Lung (tissue), 12 donors: Measurements from ENCODE around the gene OR4N5. TPM values are rescaled to one million over a fixed set of nuclear protein-coding genes. Genes with fewer than 3 reads are reported as not detected.

ENCODE experiments used
- ATAC-seq: fragments of 200-7000 bp; cut with Tn5 transposase; one replicate; pipeline ENCODE4 v1.9.1; 2020; ENCODE audit warnings: moderate number of reproducible peaks; ENCODE audit not compliant: insufficient read depth, low FRiP score
- DNase-seq, 3 donors: peaks; one replicate each; pipeline ENCODE4 v3.0.0-alpha.2; 2013 to 2017
- H3K27ac ChIP-seq, 2 donors: one replicate each; pipeline ENCODE4 v1.5.1; 2013; ENCODE audit warnings: mild to moderate bottlenecking in 2 of 2, moderate library complexity in 2 of 2, control low read depth in 1 of 2, inconsistent platforms in 1 of 2, low read depth in 1 of 2, low read length in 1 of 2
- H3K27me3 ChIP-seq, 3 donors: one replicate each; pipeline ENCODE4 v1.5.1; 2013; ENCODE audit warnings: low read length in 2 of 3; ENCODE audit not compliant: control insufficient read depth in 3 of 3, insufficient read depth in 3 of 3
- H3K36me3 ChIP-seq, 4 donors: one replicate each; pipeline ENCODE4 v1.5.1; 2013; ENCODE audit warnings: low read length in 4 of 4, mild to moderate bottlenecking in 1 of 4, moderate library complexity in 1 of 4; ENCODE audit not compliant: control insufficient read depth in 4 of 4, insufficient read depth in 4 of 4
- H3K4me1 ChIP-seq, 5 donors: one replicate each; pipeline ENCODE4 v1.5.1; 2013; ENCODE audit warnings: low read length in 5 of 5, mild to moderate bottlenecking in 2 of 5, moderate library complexity in 1 of 5; ENCODE audit not compliant: control insufficient read depth in 5 of 5, insufficient read depth in 5 of 5
- H3K4me3 ChIP-seq: one replicate; pipeline ENCODE4 v1.5.1; 2013; ENCODE audit warnings: mild to moderate bottlenecking, control low read depth, moderate library complexity
- H3K9ac ChIP-seq, 2 donors: one replicate each; pipeline ENCODE4 v1.5.1; 2013; ENCODE audit warnings: low read length in 2 of 2, control low read depth in 1 of 2; ENCODE audit not compliant: insufficient read depth in 1 of 2
- H3K9me3 ChIP-seq, 4 donors: one replicate each; pipeline ENCODE4 v1.5.1; 2013; ENCODE audit warnings: low read length in 3 of 4, mild to moderate bottlenecking in 1 of 4, moderate library complexity in 1 of 4; ENCODE audit not compliant: control insufficient read depth in 4 of 4, insufficient read depth in 3 of 4
- CTCF ChIP-seq: IDR thresholded peaks from 2 replicates; pipeline ENCODE4 v1.5.1; 2012; ENCODE audit warnings: mild to moderate bottlenecking; ENCODE audit errors: control extremely low read depth, extremely low read depth
- WGBS, 2 donors: extraction: QIAGEN DNeasy Blood & Tissue Kit; methylation state at CpG; one replicate each; pipeline ENCODE4 v1.1.7; 2013; 5-methylcytosine and 5-hydroxymethylcytosine counted together
- polyA plus RNA-seq, 2 donors: library from polyadenylated mRNA; stranded (reverse); fragments of 200-250 nt; gene quantifications; one replicate each; pipeline ENCODE4 v1.2.1, GENCODE V29; 2013
- total RNA-seq, 2 donors: library from RNA; depleted of rRNA in 1 of 2; stranded (reverse); fragments of >200 nt in 1 of 2; gene quantifications; one replicate each; pipeline ENCODE4 v1.2.1, GENCODE V29; 2014 to 2021
- donor health status: control.
- donor health status: control.
- donor health status: Bipolar disorder and iron deficiency.
- donor health status: healthy.
- donor health status: DM: yes; HTN: yes; CAD: no.

Gene OR4N5
- total and polyA plus RNA-seq, 4 donors: not detected

GRCh38 chr14:20176330-20176729 is 37.7 kb downstream of the OR4N5 start:
- no peaks in the 10 kb centered on the region for H3K27me3 ChIP-seq
- no peak overlapping the region for H3K27ac ChIP-seq
- no peaks in the 10 kb centered on the region for H3K4me1 ChIP-seq
- DNase-seq: no peak
- 64 to 73% methylated on average over 6 of the region's 6 CpGs for WGBS, 2 donors
- ATAC-seq: no peak
- TF ChIP-seq CTCF: no peak
- peaks cover 0 to 5% (median 3%) of the 10 kb centered on the region in 4 donors for H3K9me3 ChIP-seq
- no peak overlapping the region for H3K4me3 ChIP-seq
- no peaks in the 10 kb centered on the region for H3K36me3 ChIP-seq
- no peak overlapping the region for H3K9ac ChIP-seq

GRCh38 chr14:20177433-20177974 is 38.9 kb downstream of the OR4N5 start:
- no peaks in the 10 kb centered on the region for H3K36me3 ChIP-seq
- no peak overlapping the region for H3K4me3 ChIP-seq
- H3K9me3 ChIP-seq: peaks cover 0 to 5% (median 3%) of the 10 kb centered on the region in 4 donors
- WGBS, 2 donors: 74 to 81% methylated on average over 7 of the region's 7 CpGs
- H3K4me1 ChIP-seq: no peaks in the 10 kb centered on the region
- no peak for TF ChIP-seq CTCF
- no peak overlapping the region for H3K9ac ChIP-seq
- DNase-seq (no peak), ATAC-seq (no peak)
- no peaks in the 10 kb centered on the region for H3K27me3 ChIP-seq
- H3K27ac ChIP-seq: no peak overlapping the region

- ATAC-seq: peak; percentile 58
Measured at GRCh38 chr14:20179218-20179617, 40.6 kb downstream of the OR4N5 start.

More at GRCh38 chr14:20179218-20179617, 40.6 kb downstream of the OR4N5 start:
- no peaks in the 10 kb centered on the region for H3K27me3 ChIP-seq
- DNase-seq: no peak
- H3K27ac ChIP-seq: no peak overlapping the region
- no peak overlapping the region for H3K4me3 ChIP-seq
- no peak for TF ChIP-seq CTCF
- no peaks in the 10 kb centered on the region for H3K4me1 ChIP-seq
- peaks cover 0 to 10% (median 3%) of the 10 kb centered on the region in 4 donors for H3K9me3 ChIP-seq
- 39% methylated on average over 5 of the region's 5 CpGs for WGBS, 2 donors
- H3K9ac ChIP-seq: no peak overlapping the region
- no peaks in the 10 kb centered on the region for H3K36me3 ChIP-seq
